Thoracic aorta (tissue), 2 donors: ENCODE results near the gene NTMT1. TPM values are rescaled to one million over a fixed set of nuclear protein-coding genes. Genes with fewer than 3 reads are reported as not detected.

ENCODE experiments used
- ATAC-seq: fragments of 150-250 bp; one replicate; pipeline ENCODE4 v1.8.0; 2017; ENCODE audit warnings: low read depth; ENCODE audit not compliant: insufficient number of reproducible peaks, low FRiP score
- DNase-seq: peaks from one replicate; pipeline ENCODE4 v3.0.0-alpha.2; 2020; ENCODE audit warnings: low spot score
- H3K27ac ChIP-seq, 2 donors: fragments of 200-600 bp; sonication (generic); 1 replicate in 1 of 2; 2 replicates in 1 of 2; pipeline ENCODE4 v1.5.1; 2016; ENCODE audit warnings: mild to moderate bottlenecking in 2 of 2, moderate library complexity in 2 of 2
- H3K27me3 ChIP-seq: fragments of 200-600 bp; sonication (generic); replicated peaks from 2 replicates; pipeline ENCODE4 v1.6.0; 2016; ENCODE audit warnings: mild to moderate bottlenecking; ENCODE audit not compliant: insufficient read depth
- H3K36me3 ChIP-seq: fragments of 200-600 bp; sonication (generic); one replicate; pipeline ENCODE4 v1.5.1; 2016
- H3K4me1 ChIP-seq, 2 donors: fragments of 200-600 bp; sonication (generic); 1 replicate in 1 of 2; 2 replicates in 1 of 2; pipeline versions ENCODE4 v1.5.1 to v1.6.0; 2016; ENCODE audit warnings: low read depth in 2 of 2, mild to moderate bottlenecking in 1 of 2; ENCODE audit not compliant: control insufficient read depth in 1 of 2
- H3K4me3 ChIP-seq: fragments of 200-600 bp; sonication (generic); 2 replicates; pipeline ENCODE4 v1.5.1; 2016; ENCODE audit warnings: mild to moderate bottlenecking
- H3K9me3 ChIP-seq: fragments of 200-600 bp; sonication (generic); 2 replicates; pipeline ENCODE4 v1.5.1; 2016
- CTCF ChIP-seq: fragments of 200-600 bp; sonication (generic); IDR thresholded peaks from one replicate; pipeline ENCODE4 v1.5.1; 2019; ENCODE audit warnings: antibody characterized with exemption
- total RNA-seq, 2 donors: library from RNA; depleted of rRNA; stranded (reverse); fragments of >200 nt; gene quantifications; one replicate each; pipeline versions ENCODE4 v1.1.0 to v1.2.3, GENCODE V29; 2016

NTMT1 gene
- total RNA-seq, 2 donors from 2014 or later, result 16.9 to 27.2 TPM

GRCh38 chr9:129606161-129607026 lies 19.6 kb upstream of the NTMT1 start:
- Histone ChIP-seq H3K27me3 (no peaks in the 10 kb centered on the region), H3K4me3 (no peak overlapping the region), H3K27ac (peak overlapping the region; percentile 89 to 96), H3K9me3 (no peaks in the 10 kb centered on the region), H3K36me3 (no peaks in the 10 kb centered on the region), H3K4me1 (peaks cover 26 to 41% of the 10 kb centered on the region in 2 donors)
- no peak for ATAC-seq
- no peak for DNase-seq
- no peak for TF ChIP-seq CTCF

GRCh38 chr9:129607027-129607387 lies 19.0 kb upstream of the NTMT1 start:
- H3K9me3 ChIP-seq, result no peaks in the 10 kb centered on the region
- ATAC-seq (no peak), DNase-seq (no peak)
- H3K4me1 ChIP-seq, result peaks cover 26 to 42% of the 10 kb centered on the region in 2 donors
- peak overlapping the region; percentile 89 to 96 for H3K27ac ChIP-seq
- no peaks in the 10 kb centered on the region for H3K27me3 ChIP-seq
- TF ChIP-seq CTCF, result no peak
- H3K4me3 ChIP-seq, result no peak overlapping the region
- no peaks in the 10 kb centered on the region for H3K36me3 ChIP-seq

GRCh38 chr9:129608561-129609481 lies 17.1 kb upstream of the NTMT1 start:
- ATAC-seq (no peak), DNase-seq (no peak)
- Histone ChIP-seq H3K27ac (peak overlapping the region; percentile 89 to 96), H3K4me3 (no peak overlapping the region), H3K4me1 (peaks cover 26 to 60% of the 10 kb centered on the region in 2 donors), H3K36me3 (no peaks in the 10 kb centered on the region), H3K9me3 (no peaks in the 10 kb centered on the region), H3K27me3 (no peaks in the 10 kb centered on the region)
- TF ChIP-seq CTCF, result no peak

- no peak for TF ChIP-seq CTCF
- H3K36me3 ChIP-seq, result no peaks in the 10 kb centered on the region
- ATAC-seq (no peak), DNase-seq (no peak)
- no peaks in the 10 kb centered on the region for H3K27me3 ChIP-seq
- no peaks in the 10 kb centered on the region for H3K9me3 ChIP-seq
- peaks cover 26 to 64% of the 10 kb centered on the region in 2 donors for H3K4me1 ChIP-seq
- peak overlapping the region; percentile 77 for H3K4me3 ChIP-seq
- H3K27ac ChIP-seq, result peak overlapping the region; percentile 89 to 96
Measured at GRCh38 chr9:129609486-129610212, 16.3 kb upstream of the NTMT1 start.
